ENCODE data around the gene NYAP2.

Gene NYAP2

DNA sequence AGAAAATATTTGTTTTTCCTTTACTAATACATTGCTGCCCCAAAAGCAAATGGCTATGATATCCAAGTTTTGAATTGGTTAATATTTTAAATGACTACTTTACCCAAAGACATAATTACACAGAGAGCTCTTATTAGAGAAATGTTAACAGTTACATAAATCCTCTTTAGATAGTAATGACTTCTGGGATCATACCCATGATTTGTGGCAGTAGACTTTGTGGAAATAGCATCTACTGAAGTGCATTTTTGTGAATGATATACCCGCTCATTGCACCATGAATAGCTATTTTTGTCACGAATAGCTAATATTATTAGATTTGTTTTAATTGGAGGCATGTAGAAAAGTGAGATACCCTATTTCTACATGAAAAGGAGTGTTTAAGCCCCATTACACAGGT is 15.8 kb downstream of the NYAP2 start:
- TF ChIP-seq TAF1 (IDR thresholded peaks at IDR 0.05; ENCODE audit: low read depth) (no peak), ZBTB7A (IDR thresholded peaks at IDR 0.05; ENCODE audit: low read depth) (no peak), YY1 (IDR thresholded peaks at IDR 0.05; ENCODE audit: low read depth) (no peak), TCF12 (IDR thresholded peaks at IDR 0.05; ENCODE audit: low read depth) (no peak), RAD21 (IDR thresholded peaks at IDR 0.05; ENCODE audit: low read depth) (no peak), CEBPB (IDR thresholded peaks at IDR 0.05) (no peak), CREB1 (IDR thresholded peaks at IDR 0.05; ENCODE audit: low read depth) (no peak)
- TF ChIP-seq, protein P1, sequence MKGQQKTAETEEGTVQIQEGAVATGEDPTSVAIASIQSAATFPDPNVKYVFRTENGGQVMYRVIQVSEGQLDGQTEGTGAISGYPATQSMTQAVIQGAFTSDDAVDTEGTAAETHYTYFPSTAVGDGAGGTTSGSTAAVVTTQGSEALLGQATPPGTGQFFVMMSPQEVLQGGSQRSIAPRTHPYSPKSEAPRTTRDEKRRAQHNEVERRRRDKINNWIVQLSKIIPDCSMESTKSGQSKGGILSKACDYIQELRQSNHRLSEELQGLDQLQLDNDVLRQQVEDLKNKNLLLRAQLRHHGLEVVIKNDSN (IDR thresholded peaks at IDR 0.05): no peak
- TF ChIP-seq, protein P2, sequence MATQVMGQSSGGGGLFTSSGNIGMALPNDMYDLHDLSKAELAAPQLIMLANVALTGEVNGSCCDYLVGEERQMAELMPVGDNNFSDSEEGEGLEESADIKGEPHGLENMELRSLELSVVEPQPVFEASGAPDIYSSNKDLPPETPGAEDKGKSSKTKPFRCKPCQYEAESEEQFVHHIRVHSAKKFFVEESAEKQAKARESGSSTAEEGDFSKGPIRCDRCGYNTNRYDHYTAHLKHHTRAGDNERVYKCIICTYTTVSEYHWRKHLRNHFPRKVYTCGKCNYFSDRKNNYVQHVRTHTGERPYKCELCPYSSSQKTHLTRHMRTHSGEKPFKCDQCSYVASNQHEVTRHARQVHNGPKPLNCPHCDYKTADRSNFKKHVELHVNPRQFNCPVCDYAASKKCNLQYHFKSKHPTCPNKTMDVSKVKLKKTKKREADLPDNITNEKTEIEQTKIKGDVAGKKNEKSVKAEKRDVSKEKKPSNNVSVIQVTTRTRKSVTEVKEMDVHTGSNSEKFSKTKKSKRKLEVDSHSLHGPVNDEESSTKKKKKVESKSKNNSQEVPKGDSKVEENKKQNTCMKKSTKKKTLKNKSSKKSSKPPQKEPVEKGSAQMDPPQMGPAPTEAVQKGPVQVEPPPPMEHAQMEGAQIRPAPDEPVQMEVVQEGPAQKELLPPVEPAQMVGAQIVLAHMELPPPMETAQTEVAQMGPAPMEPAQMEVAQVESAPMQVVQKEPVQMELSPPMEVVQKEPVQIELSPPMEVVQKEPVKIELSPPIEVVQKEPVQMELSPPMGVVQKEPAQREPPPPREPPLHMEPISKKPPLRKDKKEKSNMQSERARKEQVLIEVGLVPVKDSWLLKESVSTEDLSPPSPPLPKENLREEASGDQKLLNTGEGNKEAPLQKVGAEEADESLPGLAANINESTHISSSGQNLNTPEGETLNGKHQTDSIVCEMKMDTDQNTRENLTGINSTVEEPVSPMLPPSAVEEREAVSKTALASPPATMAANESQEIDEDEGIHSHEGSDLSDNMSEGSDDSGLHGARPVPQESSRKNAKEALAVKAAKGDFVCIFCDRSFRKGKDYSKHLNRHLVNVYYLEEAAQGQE (IDR thresholded peaks at IDR 0.05; ENCODE audit: low read depth): no peak

DNA sequence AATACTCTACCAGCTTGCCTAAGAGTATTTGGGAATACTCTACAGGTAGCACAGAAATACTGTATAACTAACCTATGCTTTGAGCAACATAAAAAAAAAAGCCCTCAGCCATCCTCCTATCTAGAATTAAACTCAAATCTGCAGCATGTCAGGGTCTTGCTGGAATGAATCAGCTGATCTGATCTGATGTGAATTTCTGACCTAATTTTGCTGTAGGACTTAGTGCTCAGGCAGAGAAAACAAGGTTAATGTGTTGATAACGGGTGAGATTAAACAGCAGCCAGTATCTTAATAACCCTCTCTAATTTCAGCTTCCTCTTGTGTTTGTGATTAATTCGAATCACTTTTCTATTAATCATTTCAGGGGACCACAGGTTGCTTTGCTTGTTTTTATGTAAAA is 16.3 kb downstream of the NYAP2 start:
- TF ChIP-seq NFIC (IDR thresholded peaks at IDR 0.05) (no peak), EGR1 (IDR thresholded peaks at IDR 0.05) (no peak), TAF1 (IDR thresholded peaks at IDR 0.05; ENCODE audit: low read depth) (no peak)

DNA sequence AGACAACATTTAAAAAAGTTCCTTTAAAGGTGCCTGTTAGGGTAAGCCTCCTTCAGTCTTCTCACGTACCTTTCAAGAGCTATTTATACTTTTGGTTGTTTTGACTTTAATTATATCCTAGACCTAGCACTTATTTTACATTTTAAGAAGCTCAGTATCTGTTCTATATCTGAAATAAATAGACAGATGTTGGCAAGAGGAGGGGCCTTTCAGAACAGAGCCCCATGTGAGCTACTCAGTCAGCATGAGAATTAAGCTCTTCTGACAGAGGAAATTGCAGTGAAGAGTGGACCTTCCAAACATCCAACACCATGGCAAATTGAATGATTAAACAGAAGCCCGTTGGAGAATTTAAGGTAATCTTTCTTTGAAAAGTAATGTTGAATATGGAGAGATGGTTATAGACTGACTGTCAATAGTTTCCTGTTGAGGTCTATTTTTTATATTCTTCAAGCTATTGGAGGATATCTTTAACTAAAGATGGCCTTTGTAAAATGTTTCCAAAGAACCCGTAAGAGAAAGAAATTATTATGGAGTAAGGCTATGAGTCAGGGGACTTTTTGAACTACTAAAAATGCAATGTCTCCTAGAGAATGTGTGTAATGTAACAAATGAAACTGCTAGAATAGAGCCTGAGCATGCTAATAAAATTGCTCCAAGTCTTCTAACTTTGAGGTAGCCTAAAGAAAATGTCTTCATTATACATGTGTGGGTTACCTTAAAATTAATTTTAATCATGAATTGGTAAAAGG is 17.3 kb downstream of the NYAP2 start:
- TF ChIP-seq, protein P2 (IDR thresholded peaks at IDR 0.05; ENCODE audit: low read depth): no peak
- no peak for TF ChIP-seq RAD21 (IDR thresholded peaks at IDR 0.05; ENCODE audit: low read depth)
- TF ChIP-seq, protein P3, sequence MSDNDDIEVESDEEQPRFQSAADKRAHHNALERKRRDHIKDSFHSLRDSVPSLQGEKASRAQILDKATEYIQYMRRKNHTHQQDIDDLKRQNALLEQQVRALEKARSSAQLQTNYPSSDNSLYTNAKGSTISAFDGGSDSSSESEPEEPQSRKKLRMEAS (IDR thresholded peaks at IDR 0.05): no peak
- no peak for TF ChIP-seq EP300 (IDR thresholded peaks at IDR 0.05; ENCODE audit: borderline replicate concordance)
- no peak for TF ChIP-seq ZBTB7A (IDR thresholded peaks at IDR 0.05; ENCODE audit: low read depth)
- TF ChIP-seq YY1 (IDR thresholded peaks at IDR 0.05; ENCODE audit: low read depth): no peak
- TF ChIP-seq, protein P1 (IDR thresholded peaks at IDR 0.05): no peak
- TF ChIP-seq CEBPB (IDR thresholded peaks at IDR 0.05): no peak
- no peak for TF ChIP-seq TEAD4 (IDR thresholded peaks at IDR 0.05)
- no peak for TF ChIP-seq NFIC (IDR thresholded peaks at IDR 0.05)
- TF ChIP-seq CREB1 (IDR thresholded peaks at IDR 0.05; ENCODE audit: low read depth): no peak
- TF ChIP-seq TAF1 (IDR thresholded peaks at IDR 0.05; ENCODE audit: low read depth): no peak
- TF ChIP-seq FOXM1 (IDR thresholded peaks at IDR 0.05; ENCODE audit: borderline replicate concordance, low read depth): no peak
- no peak for TF ChIP-seq EGR1 (IDR thresholded peaks at IDR 0.05)
- no peak for TF ChIP-seq TCF12 (IDR thresholded peaks at IDR 0.05; ENCODE audit: low read depth)

DNA sequence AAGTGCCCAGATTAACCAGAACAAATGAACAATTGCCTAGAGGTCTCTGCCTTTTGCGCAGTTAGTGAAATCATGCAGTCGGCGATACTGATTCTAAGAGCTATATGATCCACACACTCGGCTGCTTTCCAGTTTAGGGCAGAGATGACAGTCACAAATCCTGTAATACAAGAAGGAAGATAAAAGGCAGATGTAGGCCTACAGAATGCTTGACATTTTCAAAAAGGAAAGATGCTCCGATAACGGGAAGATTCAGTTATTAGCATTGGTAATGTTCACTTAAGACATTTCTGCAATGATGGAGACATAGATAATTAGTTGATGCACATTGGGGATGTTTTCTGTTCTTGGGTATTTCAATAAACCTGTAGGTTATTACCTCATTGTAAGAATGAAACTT is 19.5 kb downstream of the NYAP2 start:
- TF ChIP-seq TAF1 (IDR thresholded peaks at IDR 0.05; ENCODE audit: low read depth) (no peak), EGR1 (IDR thresholded peaks at IDR 0.05) (no peak)

DNA sequence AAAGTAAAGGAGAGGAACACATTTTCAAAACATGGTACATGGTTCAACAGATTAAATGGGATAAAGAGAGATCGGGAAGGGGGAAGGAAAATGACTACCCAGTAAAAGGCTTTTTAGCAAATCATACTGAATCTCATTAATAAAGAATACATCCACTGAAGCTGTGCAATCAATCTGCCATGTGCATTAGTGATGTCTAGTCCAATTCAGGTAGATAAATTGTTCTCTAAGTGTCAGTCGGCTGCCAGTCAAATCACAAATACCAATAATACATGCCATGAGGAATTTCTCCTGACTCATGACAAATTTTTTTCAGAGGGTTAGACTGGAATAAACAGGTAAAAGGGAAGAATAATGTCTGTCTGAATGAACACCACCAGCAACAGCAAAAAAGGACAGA is 22.6 kb downstream of the NYAP2 start:
- TF ChIP-seq, protein P3 (IDR thresholded peaks at IDR 0.05): no peak

DNA sequence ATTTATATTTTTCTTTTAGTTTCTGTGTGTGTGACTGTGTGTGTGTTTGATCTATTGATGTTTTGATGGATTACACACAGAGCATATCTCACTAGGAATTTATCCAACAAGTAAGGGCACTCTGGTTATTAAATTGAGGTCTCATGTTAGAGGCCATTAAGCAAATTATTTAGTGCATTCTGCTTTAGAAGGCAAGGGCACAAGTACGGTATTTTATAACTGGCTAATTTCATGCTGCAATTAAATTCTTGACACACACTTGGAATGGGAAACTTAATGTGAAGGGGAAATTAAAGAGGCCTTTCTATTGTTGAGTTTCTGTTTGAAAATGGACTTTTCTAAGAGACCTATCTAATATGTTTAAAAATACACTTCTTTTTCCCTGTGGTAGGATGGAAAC is 25.8 kb downstream of the NYAP2 start:
- TF ChIP-seq CREB1 (IDR thresholded peaks at IDR 0.05; ENCODE audit: low read depth): no peak
- TF ChIP-seq FOXM1 (IDR thresholded peaks at IDR 0.05; ENCODE audit: borderline replicate concordance, low read depth): no peak
- TF ChIP-seq, protein P2 (IDR thresholded peaks at IDR 0.05; ENCODE audit: low read depth): no peak

Measured in Ishikawa (cell line).